Measurements from ENCODE around the gene FBXO8. TPM values are rescaled to one million over a fixed set of nuclear protein-coding genes. Genes with fewer than 3 reads are reported as not detected.

Gene FBXO8
- total and polyA plus RNA-seq, 2 of the 4 experiments (the other 2 are of a cell fraction), result 11.3 to 25.6 TPM

- Histone ChIP-seq H3K4ac (ENCODE audit: low read depth, low read length) (no peak overlapping the region), H3K14ac (replicated peaks; ENCODE audit: low read depth, low read length) (no peak overlapping the region), H4K91ac (ENCODE audit: insufficient read depth, low read depth, low read length) (no peak overlapping the region), H2BK20ac (ENCODE audit: low read depth, low read length) (no peak overlapping the region), H2BK15ac (ENCODE audit: low read depth, low read length) (no peak overlapping the region), H2AFZ (replicated peaks; ENCODE audit: low read length, poor library complexity) (no peak overlapping the region), H4K20me1 (ENCODE audit: insufficient read depth, low read length) (no peaks in the 10 kb centered on the region), H3K18ac (ENCODE audit: low read depth, low read length) (no peak overlapping the region), H2AK5ac (ENCODE audit: low read depth, low read length) (no peak overlapping the region), H4K5ac (ENCODE audit: low read depth, low read length) (no peak overlapping the region), H3K9me3 (ENCODE audit: control insufficient read depth, insufficient read depth, low read length) (no peaks in the 10 kb centered on the region), H3K4me2 (ENCODE audit: low read depth, low read length) (no peak overlapping the region), H2AK9ac (replicated peaks; ENCODE audit: low read depth, low read length, poor library complexity) (no peak overlapping the region), H2BK5ac (ENCODE audit: low read depth, low read length, poor library complexity, severe bottlenecking) (no peak overlapping the region), H3K36me3 (ENCODE audit: control insufficient read depth, insufficient read depth, low read length) (no peaks in the 10 kb centered on the region), H3K9ac (ENCODE audit: low read depth, low read length) (no peak overlapping the region), H3K79me1 (ENCODE audit: low read depth in 1 of 2, low read length in 2 of 2) (no peaks in the 10 kb centered on the region), H3K27me3 (ENCODE audit: control insufficient read depth, insufficient read depth, low read length) (no peaks in the 10 kb centered on the region), H4K8ac (ENCODE audit: low read depth in 2 of 2, low read length in 2 of 2) (no peak overlapping the region), H3K9me1 (ENCODE audit: insufficient read depth, low read length) (no peaks in the 10 kb centered on the region), H3K4me1 (ENCODE audit: control insufficient read depth, insufficient read depth, low read length) (no peaks in the 10 kb centered on the region), H3K4me3 (ENCODE audit: insufficient read depth, low read depth, low read length) (no peak overlapping the region), H2BK120ac (ENCODE audit: low read depth, low read length) (no peak overlapping the region), H3K23ac (ENCODE audit: low read depth, low read length) (no peak overlapping the region), H3K56ac (ENCODE audit: extremely low read depth, insufficient read depth, low read length) (no peak overlapping the region), H3K27ac (ENCODE audit: insufficient read depth, low read length) (no peak overlapping the region)
- BruUV-seq (replicated peaks), result no TSS peak
- intact Hi-C loops (cut with micrococcal nuclease) (no loop called here), in situ Hi-C loops (cut with MboI; ENCODE audit: low sequenced_read_pairs) (loop anchor here (25.0 kb wide), 1 partner anchor 812 kb away; no protein-coding TSS in a partner anchor), dilution Hi-C loops (cut with HindIII; ENCODE audit: low sequenced_read_pairs, unreplicated experiment) (no loop called here)
- no CpG with 5 or more reads among the region's 2 CpGs for WGBS, 2 experiments (ENCODE audit: extremely low coverage in 2 of 2, insufficient read length in 1 of 2)
- ChIA-PET POLR2A (ENCODE audit: unreplicated experiment) (no interaction called here), CTCF (interaction anchor here (1.1 kb wide), 1 partner anchor 11 kb away, joined by 3 read pairs; no protein-coding TSS in a partner anchor)
- DNase-seq, result peak; percentile 52
- no peak for TF ChIP-seq RAD21 (IDR thresholded peaks at IDR 0.05; ENCODE audit: low read length)
- TF ChIP-seq SMC3 (IDR thresholded peaks at IDR 0.05; ENCODE audit: low read depth, low read length), result no peak
- TF ChIP-seq NFE2L2 (IDR thresholded peaks at IDR 0.05; ENCODE audit: low read depth, low read length), result no peak
- no peak for TF ChIP-seq RCOR1 (IDR thresholded peaks at IDR 0.05; ENCODE audit: insufficient replicate concordance, low read length)
- no peak for TF ChIP-seq POLR2A (IDR thresholded peaks at IDR 0.05; ENCODE audit: low read depth, low read length)
- TF ChIP-seq ELK1 (IDR thresholded peaks at IDR 0.05; ENCODE audit: borderline replicate concordance, low read depth, low read length), result no peak
- no peak for TF ChIP-seq CTCF (conservative IDR thresholded peaks at IDR 0.05; ENCODE audit: low read depth, low read length)
- TF ChIP-seq USF2 (IDR thresholded peaks at IDR 0.05; ENCODE audit: low read depth, low read length), result no peak
- no peak for TF ChIP-seq MXI1 (IDR thresholded peaks at IDR 0.05; ENCODE audit: borderline replicate concordance, low read depth, low read length)
- no peak for TF ChIP-seq FOS (IDR thresholded peaks at IDR 0.05; ENCODE audit: low read depth, low read length)
- no peak for TF ChIP-seq CHD1 (IDR thresholded peaks at IDR 0.05; ENCODE audit: low read depth, low read length)
- TF ChIP-seq MAZ (IDR thresholded peaks at IDR 0.05; ENCODE audit: borderline replicate concordance, low read depth, low read length), result no peak
- TF ChIP-seq CEBPB (IDR thresholded peaks at IDR 0.05; ENCODE audit: low read depth, low read length), result no peak
- no peak for TF ChIP-seq RFX5 (IDR thresholded peaks at IDR 0.05; ENCODE audit: low read depth, low read length)
- no peak for TF ChIP-seq BHLHE40 (IDR thresholded peaks at IDR 0.05; ENCODE audit: low read depth, low read length)
- TF ChIP-seq MAFK (IDR thresholded peaks at IDR 0.05; ENCODE audit: low read depth, low read length), result no peak
- ATAC-seq (ENCODE audit: low read depth), result no peak
These were observed 41.3 kb upstream of the FBXO8 start for GRCh38 chr4:174324725-174325124.
